Mucosa of rectum (tissue), 2 donors: Measurements from ENCODE around the gene DAB2IP.

Experiments
- H3K27ac ChIP-seq, 2 donors: one replicate each; pipeline ENCODE4 v1.7.0; 2013; ENCODE audit warnings: inconsistent platforms in 2 of 2, low read depth in 2 of 2, low read length in 2 of 2
- H3K27me3 ChIP-seq, 2 donors: one replicate each; pipeline ENCODE4 v1.7.0; 2013; ENCODE audit warnings: low read length in 2 of 2; ENCODE audit not compliant: control insufficient read depth in 2 of 2, insufficient read depth in 2 of 2
- H3K36me3 ChIP-seq, 2 donors: one replicate each; pipeline ENCODE4 v1.7.0; 2013; ENCODE audit warnings: low read length in 2 of 2; ENCODE audit not compliant: control insufficient read depth in 2 of 2, insufficient read depth in 2 of 2
- H3K4me1 ChIP-seq, 2 donors: one replicate each; pipeline ENCODE4 v1.7.0; 2013; ENCODE audit warnings: low read length in 2 of 2, mild to moderate bottlenecking in 1 of 2; ENCODE audit not compliant: control insufficient read depth in 2 of 2, insufficient read depth in 2 of 2
- H3K4me3 ChIP-seq, 2 donors: one replicate each; pipeline ENCODE4 v1.7.0; 2013; ENCODE audit warnings: low read length in 2 of 2
- H3K9ac ChIP-seq, 2 donors: one replicate each; pipeline ENCODE4 v1.7.0; 2013; ENCODE audit warnings: low read length in 2 of 2, low read depth in 1 of 2, mild to moderate bottlenecking in 1 of 2
- H3K9me3 ChIP-seq, 2 donors: one replicate each; pipeline ENCODE4 v1.7.0; 2013; ENCODE audit warnings: low read length in 2 of 2; ENCODE audit not compliant: control insufficient read depth in 2 of 2
- donor health status: healthy.
- donor health status: Normal muscosa, but diverticular disease.

The DAB2IP gene

GRCh38 chr9:121707477-121708424 lies 56.3 kb downstream of the DAB2IP start:
- H3K27me3 ChIP-seq, result no peaks in the 10 kb centered on the region
- H3K9me3 ChIP-seq, result no peaks in the 10 kb centered on the region
- H3K4me1 ChIP-seq, result no peaks in the 10 kb centered on the region
- no peak overlapping the region for H3K4me3 ChIP-seq
- peak overlapping the region in 1 of 2 donors; percentile 3 for H3K27ac ChIP-seq
- H3K9ac ChIP-seq, result no peak overlapping the region
- H3K36me3 ChIP-seq, result no peaks in the 10 kb centered on the region

- no peaks in the 10 kb centered on the region for H3K27me3 ChIP-seq
- H3K4me1 ChIP-seq, result peaks cover 1 to 4% of the 10 kb centered on the region in 2 donors
- no peaks in the 10 kb centered on the region for H3K9me3 ChIP-seq
- no peak overlapping the region for H3K9ac ChIP-seq
- H3K4me3 ChIP-seq, result no peak overlapping the region
- H3K36me3 ChIP-seq, result no peaks in the 10 kb centered on the region
- H3K27ac ChIP-seq, result peak overlapping the region in 1 of 2 donors; percentile 19
Observed at GRCh38 chr9:121708768-121709488, 57.5 kb downstream of the DAB2IP start.

- no peak overlapping the region for H3K27ac ChIP-seq
- H3K36me3 ChIP-seq, result no peaks in the 10 kb centered on the region
- peaks cover 7 to 12% of the 10 kb centered on the region in 2 donors for H3K4me1 ChIP-seq
Observed at GRCh38 chr9:121709798-121710197, 58.4 kb downstream of the DAB2IP start.

GRCh38 chr9:121711281-121711680 lies 59.8 kb downstream of the DAB2IP start:
- H3K27me3 ChIP-seq, result no peaks in the 10 kb centered on the region
- H3K36me3 ChIP-seq, result no peaks in the 10 kb centered on the region
- no peaks in the 10 kb centered on the region for H3K9me3 ChIP-seq
- peaks cover 7 to 15% of the 10 kb centered on the region in 2 donors for H3K4me1 ChIP-seq
- H3K9ac ChIP-seq, result no peak overlapping the region
- H3K27ac ChIP-seq, result peak overlapping the region in 1 of 2 donors; percentile 3
- H3K4me3 ChIP-seq, result no peak overlapping the region

More at GRCh38 chr9:121709798-121710197, 58.4 kb downstream of the DAB2IP start:
- Histone ChIP-seq H3K27me3 (no peaks in the 10 kb centered on the region), H3K4me3 (no peak overlapping the region), H3K9ac (no peak overlapping the region), H3K9me3 (no peaks in the 10 kb centered on the region)

- Histone ChIP-seq H3K4me3 (no peak overlapping the region), H3K9ac (no peak overlapping the region), H3K36me3 (no peaks in the 10 kb centered on the region), H3K9me3 (no peaks in the 10 kb centered on the region), H3K27ac (no peak overlapping the region), H3K4me1 (peaks cover 7 to 15% of the 10 kb centered on the region in 2 donors), H3K27me3 (no peaks in the 10 kb centered on the region)
Observed at GRCh38 chr9:121711797-121712196, 60.4 kb downstream of the DAB2IP start.

- Histone ChIP-seq H3K4me3 (no peak overlapping the region), H3K9ac (no peak overlapping the region), H3K27me3 (no peaks in the 10 kb centered on the region), H3K36me3 (no peaks in the 10 kb centered on the region), H3K4me1 (peaks cover 7 to 15% of the 10 kb centered on the region in 2 donors), H3K27ac (no peak overlapping the region), H3K9me3 (no peaks in the 10 kb centered on the region)
Observed at GRCh38 chr9:121713400-121714070, 62.1 kb downstream of the DAB2IP start.

GRCh38 chr9:121714075-121714705 lies 62.8 kb downstream of the DAB2IP start:
- Histone ChIP-seq H3K4me3 (no peak overlapping the region), H3K36me3 (no peaks in the 10 kb centered on the region), H3K27me3 (no peaks in the 10 kb centered on the region), H3K9me3 (no peaks in the 10 kb centered on the region), H3K27ac (no peak overlapping the region), H3K9ac (no peak overlapping the region), H3K4me1 (peaks cover 7 to 15% of the 10 kb centered on the region in 2 donors)

- Histone ChIP-seq H3K27ac (no peak overlapping the region), H3K4me1 (peaks cover 12 to 20% of the 10 kb centered on the region in 2 donors), H3K27me3 (no peaks in the 10 kb centered on the region), H3K9me3 (no peaks in the 10 kb centered on the region), H3K36me3 (no peaks in the 10 kb centered on the region), H3K4me3 (no peak overlapping the region), H3K9ac (no peak overlapping the region)
Observed at GRCh38 chr9:121714873-121715272, 63.4 kb downstream of the DAB2IP start.

- Histone ChIP-seq H3K36me3 (no peaks in the 10 kb centered on the region), H3K9ac (no peak overlapping the region), H3K27me3 (no peaks in the 10 kb centered on the region), H3K4me3 (no peak overlapping the region), H3K4me1 (peaks cover 33 to 41% of the 10 kb centered on the region in 2 donors), H3K27ac (no peak overlapping the region), H3K9me3 (no peaks in the 10 kb centered on the region)
Observed at GRCh38 chr9:121717141-121717991, 65.9 kb downstream of the DAB2IP start.
